ENCODE data around the gene ST3GAL4. TPM values are rescaled to one million over a fixed set of nuclear protein-coding genes. Genes with fewer than 3 reads are reported as not detected.

ST3GAL4 gene
- total RNA-seq, 4 donors from 2014 or later: 3.4 to 12.4 (median 9.6) TPM

DNA sequence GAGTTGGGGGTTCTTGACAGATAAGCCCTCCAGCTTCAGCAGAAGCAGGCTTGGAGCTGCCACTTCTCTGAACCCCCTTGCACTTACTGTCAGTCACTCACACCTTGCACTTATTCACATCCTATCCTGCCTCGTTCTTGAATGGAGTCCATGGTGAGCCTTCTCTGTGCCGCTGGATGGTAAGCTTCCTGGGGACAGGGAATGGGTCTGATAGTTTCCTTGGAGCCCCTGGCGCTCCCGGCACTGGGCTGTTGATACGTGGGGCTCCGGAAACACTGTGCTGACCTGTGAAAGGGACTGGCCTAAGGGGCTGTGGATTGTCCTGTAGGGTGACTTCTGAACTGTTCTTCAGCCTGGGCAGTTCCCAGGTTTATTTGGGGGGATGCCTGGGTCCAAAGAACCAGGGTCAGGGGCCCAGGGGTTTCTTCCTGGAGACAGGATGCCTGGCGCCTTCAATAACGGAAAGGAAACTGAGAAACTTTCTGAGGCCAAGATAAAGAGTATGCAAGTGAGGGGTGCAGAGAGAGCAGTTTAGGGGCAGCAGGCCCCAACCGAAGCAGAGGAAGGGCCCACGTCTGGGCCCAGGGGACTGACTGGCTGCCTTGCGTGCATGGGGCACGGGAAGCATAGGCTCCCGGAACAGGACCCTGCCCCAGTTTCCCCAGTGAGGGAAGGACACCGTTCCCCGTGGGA lies 709 bp upstream of the ST3GAL4 start:
- Histone ChIP-seq H3K36me3 (no peaks in the 10 kb centered on the region), H3K27ac (peak overlapping the region; percentile 13 to 71 (median 51)), H3K27me3 (no peaks in the 10 kb centered on the region), H3K9me3 (no peaks in the 10 kb centered on the region), H3K4me1 (peaks cover 24 to 47% of the 10 kb centered on the region in 2 donors), H3K4me3 (peak overlapping the region; percentile 61 to 72 (median 65))
- DNase-seq (no peak), ATAC-seq (no peak)
- intact Hi-C loops (cut with DNase I; ENCODE audit: low total_unique reads): loop anchor here (5.0 kb wide), 1 partner anchor 47 kb away; no protein-coding TSS in a partner anchor
- in situ Hi-C loops (cut with MboI; ENCODE audit: low sequenced_read_pairs in 4 of 4): loop anchor here in 1 of 4 donors (10.0 kb wide), 1 partner anchor 60 kb away; no protein-coding TSS in a partner anchor
- TF ChIP-seq, protein P1, sequence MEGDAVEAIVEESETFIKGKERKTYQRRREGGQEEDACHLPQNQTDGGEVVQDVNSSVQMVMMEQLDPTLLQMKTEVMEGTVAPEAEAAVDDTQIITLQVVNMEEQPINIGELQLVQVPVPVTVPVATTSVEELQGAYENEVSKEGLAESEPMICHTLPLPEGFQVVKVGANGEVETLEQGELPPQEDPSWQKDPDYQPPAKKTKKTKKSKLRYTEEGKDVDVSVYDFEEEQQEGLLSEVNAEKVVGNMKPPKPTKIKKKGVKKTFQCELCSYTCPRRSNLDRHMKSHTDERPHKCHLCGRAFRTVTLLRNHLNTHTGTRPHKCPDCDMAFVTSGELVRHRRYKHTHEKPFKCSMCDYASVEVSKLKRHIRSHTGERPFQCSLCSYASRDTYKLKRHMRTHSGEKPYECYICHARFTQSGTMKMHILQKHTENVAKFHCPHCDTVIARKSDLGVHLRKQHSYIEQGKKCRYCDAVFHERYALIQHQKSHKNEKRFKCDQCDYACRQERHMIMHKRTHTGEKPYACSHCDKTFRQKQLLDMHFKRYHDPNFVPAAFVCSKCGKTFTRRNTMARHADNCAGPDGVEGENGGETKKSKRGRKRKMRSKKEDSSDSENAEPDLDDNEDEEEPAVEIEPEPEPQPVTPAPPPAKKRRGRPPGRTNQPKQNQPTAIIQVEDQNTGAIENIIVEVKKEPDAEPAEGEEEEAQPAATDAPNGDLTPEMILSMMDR (IDR thresholded peaks at IDR 0.05 in 4 of 5, conservative IDR thresholded peaks at IDR 0.05 in 1 of 5): no peak
- no peak for TF ChIP-seq POLR2A (IDR thresholded peaks at IDR 0.05)

DNA sequence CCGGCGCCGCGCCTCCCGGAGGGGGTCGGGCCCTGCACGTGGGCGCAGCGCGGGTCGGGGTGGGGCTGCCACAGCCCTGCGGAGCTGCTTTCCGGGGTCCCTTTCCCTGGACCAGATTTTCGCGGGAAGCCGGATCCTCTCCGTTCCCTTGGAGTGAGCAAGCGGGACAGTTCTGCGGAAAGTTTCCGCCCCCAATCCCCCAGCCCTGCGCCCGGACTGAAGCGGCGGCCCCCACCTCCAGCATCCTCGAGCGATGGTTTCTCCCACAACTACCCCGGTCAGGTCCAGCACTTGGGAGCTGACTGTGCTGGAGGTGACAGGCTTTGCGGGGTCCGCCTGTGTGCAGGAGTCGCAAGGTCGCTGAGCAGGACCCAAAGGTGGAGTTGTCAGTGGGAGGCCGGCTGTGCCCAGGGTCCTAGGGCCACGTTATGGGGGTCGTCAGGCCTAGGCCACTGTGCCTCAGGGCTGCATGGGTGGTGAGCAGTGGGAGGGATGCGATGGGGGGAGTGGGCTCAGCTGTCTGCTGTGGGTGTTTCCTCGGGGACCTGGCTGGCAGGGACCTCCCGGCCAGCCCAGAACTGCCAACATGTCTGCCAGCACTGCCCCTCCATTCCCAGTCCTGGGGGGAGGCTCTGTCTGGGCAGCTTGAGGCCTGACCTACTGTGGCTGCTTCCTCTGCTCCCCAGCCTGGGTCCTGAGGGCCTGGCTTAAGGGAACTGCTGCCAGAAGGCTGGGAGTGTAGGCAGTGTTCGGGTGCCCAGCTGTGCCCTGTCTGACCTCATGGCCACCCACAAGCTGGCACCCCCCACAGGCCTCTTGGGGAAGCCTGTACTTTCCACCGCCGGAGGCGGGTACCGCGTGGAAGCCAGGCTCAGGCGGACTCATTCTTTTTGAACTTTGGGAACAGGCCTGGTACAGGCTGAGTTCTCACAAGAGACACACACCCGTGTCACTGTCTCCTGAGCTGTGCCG lies 726 bp downstream of the ST3GAL4 start:
- Histone ChIP-seq H3K4me1 (peaks cover 26 to 46% of the 10 kb centered on the region in 2 donors), H3K27me3 (no peaks in the 10 kb centered on the region), H3K36me3 (no peaks in the 10 kb centered on the region), H3K27ac (peak overlapping the region; percentile 23 to 71 (median 38)), H3K9me3 (no peaks in the 10 kb centered on the region), H3K4me3 (peak overlapping the region; percentile 47 to 72 (median 60))
- DNase-seq: no peak
- no peak for TF ChIP-seq POLR2A (IDR thresholded peaks at IDR 0.05)
- TF ChIP-seq, protein P1 (IDR thresholded peaks at IDR 0.05 in 4 of 5, conservative IDR thresholded peaks at IDR 0.05 in 1 of 5): no peak
- in situ Hi-C loops (cut with MboI; ENCODE audit: low sequenced_read_pairs in 4 of 4): loop anchor here in 1 of 4 donors (10.0 kb wide), 1 partner anchor 61 kb away; no protein-coding TSS in a partner anchor
- intact Hi-C loops (cut with DNase I; ENCODE audit: low total_unique reads): loop anchor here (5.0 kb wide), 1 partner anchor 49 kb away; no protein-coding TSS in a partner anchor
- peak in 1 of 2 donors; percentile 7 for ATAC-seq

DNA sequence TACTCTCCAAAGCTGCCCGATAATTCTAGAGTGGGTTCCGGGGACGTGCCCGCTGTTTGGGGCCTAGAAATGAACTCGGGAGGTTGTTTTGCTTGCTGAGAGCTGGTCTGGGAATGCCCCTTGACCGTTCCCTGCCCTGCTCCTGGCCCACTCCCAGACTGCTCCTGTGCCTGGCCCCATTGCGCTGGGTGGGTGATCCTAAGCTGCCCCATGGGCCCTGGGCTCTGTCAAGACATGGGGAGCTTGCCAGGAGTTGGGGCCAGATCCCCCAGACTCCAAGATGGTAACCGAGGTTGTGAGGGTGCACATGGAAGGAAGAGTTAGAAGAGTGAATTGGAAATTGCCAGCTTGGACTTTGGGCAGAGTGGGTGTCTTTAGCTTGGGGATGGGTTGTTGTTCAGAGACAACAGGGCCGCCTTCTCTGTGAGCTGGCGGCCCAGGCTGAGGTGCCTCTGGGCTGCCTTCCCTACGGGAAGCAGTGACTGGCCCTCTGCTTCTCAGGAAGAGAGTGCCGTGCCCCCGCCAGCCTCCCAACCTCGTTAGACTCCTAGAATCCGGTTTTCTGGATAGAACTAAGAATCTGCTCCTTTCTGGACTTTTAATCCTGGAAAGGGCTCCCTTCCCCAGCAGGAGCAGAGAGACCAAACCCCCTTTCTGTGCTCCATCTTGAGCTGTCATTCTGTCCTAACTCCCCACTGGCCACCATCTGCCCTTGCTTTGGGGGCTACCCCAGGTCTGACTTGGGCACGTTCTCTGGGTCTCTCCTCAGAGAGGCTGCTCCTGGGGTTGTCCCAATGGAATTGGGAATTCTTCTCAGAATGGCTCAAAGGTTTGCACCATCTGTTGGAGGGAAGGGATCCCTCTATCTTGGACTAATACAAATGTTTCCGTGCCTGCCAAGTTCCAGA lies 1.8 kb downstream of the ST3GAL4 start:
- Histone ChIP-seq H3K36me3 (no peaks in the 10 kb centered on the region), H3K27ac (peak overlapping the region; percentile 23 to 71 (median 38)), H3K4me3 (peak overlapping the region in 1 of 4 donors; percentile 68), H3K27me3 (no peaks in the 10 kb centered on the region), H3K9me3 (no peaks in the 10 kb centered on the region), H3K4me1 (peaks cover 26 to 35% of the 10 kb centered on the region in 2 donors)
- intact Hi-C loops (cut with DNase I; ENCODE audit: low total_unique reads): loop anchor here (5.0 kb wide), 1 partner anchor 50 kb away; no protein-coding TSS in a partner anchor
- TF ChIP-seq, protein P1 (IDR thresholded peaks at IDR 0.05 in 4 of 5, conservative IDR thresholded peaks at IDR 0.05 in 1 of 5): no peak
- no peak for TF ChIP-seq POLR2A (IDR thresholded peaks at IDR 0.05)
- ATAC-seq (no peak), DNase-seq (no peak)
- in situ Hi-C loops (cut with MboI; ENCODE audit: low sequenced_read_pairs in 4 of 4): loop anchor here in 1 of 4 donors (10.0 kb wide), 1 partner anchor 63 kb away; no protein-coding TSS in a partner anchor

All from gastrocnemius medialis (tissue), 4 donors.